SK-N-SH treated with all-trans-retinoic acid at 6 μM for 48 hours (cell line): Measurements from ENCODE around the gene SLC51A.

ENCODE experiments used
- ATAC-seq: fragments of 200-7000 bp; cut with Tn5 transposase; 3 replicates; pipeline ENCODE4 v1.9.1; 2020; ENCODE audit warnings: mild to moderate bottlenecking, moderate library complexity
- ARNTL ChIP-seq: fragments of 450-650 bp; formaldehyde crosslinking; IDR thresholded peaks from 2 replicates; pipeline ENCODE4 v1.5.0; 2020; ENCODE audit warnings: low read depth, mild to moderate bottlenecking, moderate library complexity, borderline replicate concordance
- BACH2 ChIP-seq: fragments of 250-450 bp; sonication (Bioruptor Pico); IDR thresholded peaks from 2 replicates; pipeline ENCODE4 v1.9.0; 2021; ENCODE audit warnings: mild to moderate bottlenecking, borderline replicate concordance
- CSDC2 ChIP-seq: fragments of 250-450 bp; sonication (Bioruptor Pico); IDR thresholded peaks from 2 replicates; pipeline ENCODE4 v1.5.0; 2020; ENCODE audit warnings: mild to moderate bottlenecking, moderate library complexity
- ESRRG ChIP-seq: fragments of 250-450 bp; sonication (Bioruptor Pico); IDR thresholded peaks from 2 replicates; pipeline ENCODE4 v1.6.1; 2021; ENCODE audit warnings: mild to moderate bottlenecking
- GLIS3 ChIP-seq: fragments of 250-450 bp; sonication (Bioruptor Pico); IDR thresholded peaks from 2 replicates; pipeline ENCODE4 v1.5.0; 2020; ENCODE audit warnings: mild to moderate bottlenecking, moderate library complexity
- ISL1 ChIP-seq: fragments of 250-450 bp; sonication (Bioruptor Pico); IDR thresholded peaks from 2 replicates; pipeline ENCODE4 v2.1.2; 2022; ENCODE audit warnings: mild to moderate bottlenecking, moderate library complexity
- OSR1 ChIP-seq: fragments of 250-450 bp; sonication (Bioruptor Pico); IDR thresholded peaks from 2 replicates; pipeline ENCODE4 v1.8.0; 2022; ENCODE audit warnings: moderate library complexity, mild to moderate bottlenecking, inconsistent platforms
- POU6F1 ChIP-seq: fragments of 250-450 bp; sonication (Bioruptor Pico); IDR thresholded peaks from 2 replicates; pipeline ENCODE4 v1.8.0; 2021; ENCODE audit warnings: low read depth, mild to moderate bottlenecking, moderate library complexity, borderline replicate concordance
- PPARA ChIP-seq: fragments of 250-450 bp; sonication (Bioruptor Pico); IDR thresholded peaks from 2 replicates; pipeline ENCODE4 v1.5.0; 2020; ENCODE audit warnings: mild to moderate bottlenecking, borderline replicate concordance
- SNAI2 ChIP-seq: fragments of 250-450 bp; sonication (Bioruptor Pico); IDR thresholded peaks from 2 replicates; pipeline ENCODE4 v1.5.0; 2020; ENCODE audit warnings: mild to moderate bottlenecking, moderate library complexity
- TCF4 ChIP-seq: fragments of 250-450 bp; sonication (Bioruptor Pico); IDR thresholded peaks from 2 replicates; pipeline ENCODE4 v1.8.0; 2021; ENCODE audit warnings: mild to moderate bottlenecking, moderate library complexity, borderline replicate concordance
- TOX ChIP-seq: fragments of 250-450 bp; sonication (Bioruptor Pico); IDR thresholded peaks from 2 replicates; pipeline ENCODE4 v1.8.0; 2021; ENCODE audit warnings: mild to moderate bottlenecking, moderate library complexity, borderline replicate concordance
- TSHZ2 ChIP-seq: fragments of 250-450 bp; sonication (Bioruptor Pico); IDR thresholded peaks from 2 replicates; pipeline ENCODE4 v1.5.0; 2020; ENCODE audit warnings: mild to moderate bottlenecking, moderate library complexity
- ZC3H10 ChIP-seq: fragments of 250-450 bp; sonication (Bioruptor Pico); IDR thresholded peaks from 2 replicates; pipeline ENCODE4 v1.5.1; 2021; ENCODE audit warnings: mild to moderate bottlenecking, moderate library complexity
- ZFP3 ChIP-seq: fragments of 250-450 bp; sonication (Bioruptor Pico); IDR thresholded peaks from 2 replicates; pipeline ENCODE4 v1.5.0; 2020; ENCODE audit warnings: mild to moderate bottlenecking, moderate library complexity
- ZFP30 ChIP-seq: fragments of 450-650 bp; formaldehyde crosslinking; IDR thresholded peaks from 2 replicates; pipeline ENCODE4 v1.5.0; 2022; ENCODE audit warnings: mild to moderate bottlenecking, moderate library complexity
- ZNF565 ChIP-seq: fragments of 450-650 bp; formaldehyde crosslinking; conservative IDR thresholded peaks from 2 replicates; pipeline ENCODE4 v1.5.0; 2020; ENCODE audit warnings: low read depth, mild to moderate bottlenecking, moderate library complexity
- ZNF70 ChIP-seq: fragments of 450-650 bp; formaldehyde crosslinking; IDR thresholded peaks from 2 replicates; pipeline ENCODE4 v1.5.0; 2020; ENCODE audit warnings: mild to moderate bottlenecking, moderate library complexity
- ZNF8 ChIP-seq: fragments of 450-650 bp; formaldehyde crosslinking; IDR thresholded peaks from 2 replicates; pipeline ENCODE4 v1.5.0; 2020; ENCODE audit warnings: mild to moderate bottlenecking, moderate library complexity
- TF ChIP-seq, protein P1 (sequence below): fragments of 250-450 bp; sonication (Bioruptor Pico); IDR thresholded peaks from 2 replicates; pipeline ENCODE4 v1.5.1; 2020; ENCODE audit warnings: low read depth, mild to moderate bottlenecking, moderate library complexity
- TF ChIP-seq, protein P2 (sequence below): fragments of 250-450 bp; sonication (Bioruptor Pico); IDR thresholded peaks from 2 replicates; pipeline ENCODE4 v1.5.1; 2021; ENCODE audit warnings: mild to moderate bottlenecking, moderate library complexity

Gene SLC51A

GRCh38 chr3:196270499-196270898 lies 54.2 kb downstream of the SLC51A start:
- TF ChIP-seq, protein P1, sequence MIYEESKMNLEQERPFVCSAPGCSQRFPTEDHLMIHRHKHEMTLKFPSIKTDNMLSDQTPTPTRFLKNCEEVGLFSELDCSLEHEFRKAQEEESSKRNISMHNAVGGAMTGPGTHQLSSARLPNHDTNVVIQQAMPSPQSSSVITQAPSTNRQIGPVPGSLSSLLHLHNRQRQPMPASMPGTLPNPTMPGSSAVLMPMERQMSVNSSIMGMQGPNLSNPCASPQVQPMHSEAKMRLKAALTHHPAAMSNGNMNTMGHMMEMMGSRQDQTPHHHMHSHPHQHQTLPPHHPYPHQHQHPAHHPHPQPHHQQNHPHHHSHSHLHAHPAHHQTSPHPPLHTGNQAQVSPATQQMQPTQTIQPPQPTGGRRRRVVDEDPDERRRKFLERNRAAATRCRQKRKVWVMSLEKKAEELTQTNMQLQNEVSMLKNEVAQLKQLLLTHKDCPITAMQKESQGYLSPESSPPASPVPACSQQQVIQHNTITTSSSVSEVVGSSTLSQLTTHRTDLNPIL (CRISPR knock-in tag), result no peak
- TF ChIP-seq PPARA (CRISPR knock-in tag), result no peak
- no peak for TF ChIP-seq CSDC2
- no peak for TF ChIP-seq POU6F1 (CRISPR knock-in tag)
- TF ChIP-seq TSHZ2, result no peak
- TF ChIP-seq, all 23 proteins: peak for 0
- ATAC-seq, result no peak

- TF ChIP-seq POU6F1 (CRISPR knock-in tag), result no peak
- TF ChIP-seq ISL1 (CRISPR knock-in tag), result no peak
- TF ChIP-seq PPARA (CRISPR knock-in tag), result no peak
- no peak for TF ChIP-seq OSR1
- no peak for TF ChIP-seq ZNF8 (CRISPR knock-in tag)
- TF ChIP-seq, protein P2, sequence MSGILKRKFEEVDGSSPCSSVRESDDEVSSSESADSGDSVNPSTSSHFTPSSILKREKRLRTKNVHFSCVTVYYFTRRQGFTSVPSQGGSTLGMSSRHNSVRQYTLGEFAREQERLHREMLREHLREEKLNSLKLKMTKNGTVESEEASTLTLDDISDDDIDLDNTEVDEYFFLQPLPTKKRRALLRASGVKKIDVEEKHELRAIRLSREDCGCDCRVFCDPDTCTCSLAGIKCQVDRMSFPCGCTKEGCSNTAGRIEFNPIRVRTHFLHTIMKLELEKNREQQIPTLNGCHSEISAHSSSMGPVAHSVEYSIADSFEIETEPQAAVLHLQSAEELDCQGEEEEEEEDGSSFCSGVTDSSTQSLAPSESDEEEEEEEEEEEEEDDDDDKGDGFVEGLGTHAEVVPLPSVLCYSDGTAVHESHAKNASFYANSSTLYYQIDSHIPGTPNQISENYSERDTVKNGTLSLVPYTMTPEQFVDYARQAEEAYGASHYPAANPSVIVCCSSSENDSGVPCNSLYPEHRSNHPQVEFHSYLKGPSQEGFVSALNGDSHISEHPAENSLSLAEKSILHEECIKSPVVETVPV (CRISPR knock-in tag), result no peak
- TF ChIP-seq GLIS3 (CRISPR knock-in tag), result no peak
- TF ChIP-seq ESRRG, result no peak
- TF ChIP-seq ZC3H10 (CRISPR knock-in tag), result no peak
- TF ChIP-seq TSHZ2, result no peak
- no peak for TF ChIP-seq ARNTL (CRISPR knock-in tag)
- TF ChIP-seq ZNF565 (CRISPR knock-in tag), result no peak
- no peak for TF ChIP-seq ZFP3 (CRISPR knock-in tag)
- no peak for TF ChIP-seq ZNF70 (CRISPR knock-in tag)
- TF ChIP-seq TCF4 (CRISPR knock-in tag), result no peak
- no peak for TF ChIP-seq TOX
- TF ChIP-seq SNAI2, result no peak
Observed at GRCh38 chr3:196272826-196273225, 56.5 kb downstream of the SLC51A start.

DNA sequence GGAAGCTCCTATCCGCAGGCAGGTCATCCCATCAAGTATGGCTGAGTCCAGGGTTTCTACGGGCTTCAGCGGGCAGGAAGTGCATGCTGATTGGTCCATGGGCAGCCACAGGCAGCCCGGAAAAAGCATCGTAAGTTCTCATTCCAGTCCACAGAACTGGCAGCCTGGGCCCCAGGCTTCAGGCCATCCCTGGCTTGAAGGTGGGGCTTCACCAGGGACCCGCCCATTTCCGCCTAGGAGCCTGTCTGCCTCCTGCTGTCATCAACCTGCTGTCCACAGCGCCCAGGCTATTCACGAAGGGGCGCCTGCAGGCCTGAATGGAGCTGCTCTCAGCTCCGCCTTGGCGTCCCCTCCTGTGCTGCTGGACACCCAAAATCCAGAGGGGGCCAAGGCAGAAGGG lies 57.3 kb downstream of the SLC51A start:
- no peak for ATAC-seq
- no peak for TF ChIP-seq GLIS3 (CRISPR knock-in tag)
- TF ChIP-seq CSDC2, result no peak
- TF ChIP-seq OSR1, result no peak
- TF ChIP-seq SNAI2, result no peak
- no peak for TF ChIP-seq BACH2 (CRISPR knock-in tag)
- no peak for TF ChIP-seq ZNF565 (CRISPR knock-in tag)
- no peak for TF ChIP-seq TOX
- no peak for TF ChIP-seq ZC3H10 (CRISPR knock-in tag)
- no peak for TF ChIP-seq POU6F1 (CRISPR knock-in tag)
- TF ChIP-seq ISL1 (CRISPR knock-in tag), result no peak
- no peak for TF ChIP-seq TSHZ2
- TF ChIP-seq ZFP30 (CRISPR knock-in tag), result no peak

More at GRCh38 chr3:196272826-196273225, 56.5 kb downstream of the SLC51A start:
- no peak for ATAC-seq
